Measurements from ENCODE around the gene CUL1. TPM values are rescaled to one million over a fixed set of nuclear protein-coding genes. Genes with fewer than 3 reads are reported as not detected.

Gene CUL1
- total RNA-seq, 1 donor from 2014 or later = 48.8 TPM

GRCh38 chr7:148807436-148807835, 108.7 kb downstream of the CUL1 start:
- DNase-seq = no peak

DNA sequence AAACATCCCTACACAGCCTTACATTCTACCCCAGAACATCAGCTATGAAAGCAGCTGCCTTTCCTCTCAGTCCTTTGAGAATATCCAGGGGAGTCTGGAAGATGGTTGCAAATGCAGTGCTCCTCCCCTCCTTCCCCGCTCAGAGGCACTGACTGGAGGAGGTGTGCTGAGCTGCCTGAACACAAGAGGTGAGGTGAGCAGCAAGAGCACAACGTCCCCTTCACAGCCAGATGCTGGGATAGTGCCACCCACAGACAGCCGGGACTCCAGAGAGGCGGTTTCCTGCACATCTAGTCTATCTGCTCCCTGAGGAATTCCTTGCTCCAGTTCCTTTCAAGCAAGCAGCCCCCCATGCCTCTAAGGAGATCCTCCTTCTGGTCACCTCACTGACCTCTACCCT, 111.2 kb downstream of the CUL1 start:
- DNase-seq = no peak

GRCh38 chr7:148811892-148812291, 113.2 kb downstream of the CUL1 start:
- no peak for DNase-seq

DNA sequence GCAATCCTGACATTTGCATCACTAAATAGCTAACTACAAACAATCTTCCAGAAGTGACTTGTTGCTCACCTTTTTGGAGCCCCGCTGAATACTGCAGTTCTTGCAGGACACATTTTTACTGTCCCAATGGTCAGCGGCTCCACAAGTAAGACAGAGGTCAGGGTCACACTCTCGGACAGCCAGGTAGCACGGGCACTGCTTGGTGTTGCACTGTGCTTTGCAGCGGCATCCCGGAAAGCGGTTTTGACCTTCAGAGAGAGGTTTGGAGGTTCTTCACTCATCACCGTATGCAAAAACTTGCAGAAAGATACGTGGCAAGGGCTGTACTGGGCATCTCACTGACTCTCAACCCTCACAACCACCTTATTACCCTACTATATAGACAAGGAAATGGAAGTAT, 115.2 kb downstream of the CUL1 start:
- no peak for DNase-seq

- no peak for DNase-seq
Observed at GRCh38 chr7:148814922-148815559, 116.3 kb downstream of the CUL1 start.

DNA sequence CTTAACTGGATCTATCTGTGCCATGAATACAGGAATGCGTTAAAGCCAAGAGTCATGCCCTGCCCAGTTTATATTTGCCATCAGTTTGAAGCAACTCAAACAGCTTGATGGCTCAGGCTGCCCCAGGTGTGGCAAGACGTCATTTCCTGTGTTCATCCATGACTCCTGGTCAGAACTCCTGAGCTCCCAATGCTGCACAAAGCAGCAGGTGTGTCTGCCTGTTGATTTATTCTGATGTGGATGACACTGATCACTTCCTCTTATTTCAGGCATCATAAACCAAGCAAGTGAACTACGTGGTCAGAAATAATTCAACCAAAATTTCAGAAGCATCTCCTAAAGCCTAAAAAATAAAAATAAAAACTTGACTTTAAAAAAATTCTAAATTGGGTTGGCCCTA, 116.9 kb downstream of the CUL1 start:
- DNase-seq = no peak

DNA sequence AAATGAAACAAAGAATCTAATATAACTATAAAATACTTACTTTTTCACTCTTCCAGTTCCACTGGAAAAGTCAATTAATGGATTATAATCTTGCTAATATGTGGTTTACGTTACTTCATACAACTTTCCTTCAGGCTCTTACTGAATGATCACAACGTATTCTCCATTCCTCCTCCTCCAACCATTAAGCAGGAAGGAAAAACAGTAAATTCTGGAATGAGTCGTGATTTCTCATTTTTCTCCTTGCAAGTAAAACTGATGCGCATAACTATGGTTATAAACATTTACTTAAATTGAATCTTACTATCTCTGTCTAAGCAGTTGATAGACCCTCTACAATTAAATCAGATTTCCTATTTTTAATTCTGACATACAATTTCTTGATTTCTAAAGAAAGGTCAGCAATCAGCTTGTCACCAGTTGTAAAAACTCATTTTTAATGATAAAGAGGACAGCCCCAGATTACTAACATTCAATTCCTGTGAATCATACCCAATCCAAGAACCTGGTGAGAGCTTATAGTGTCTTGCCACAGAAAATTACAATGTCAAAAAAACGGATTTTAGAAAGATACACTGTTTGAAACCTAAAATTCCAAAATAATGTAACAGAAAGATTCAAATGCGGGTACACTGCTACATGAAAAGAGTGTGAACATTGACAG, 121.1 kb downstream of the CUL1 start:
- peak; percentile 28 for DNase-seq

DNA sequence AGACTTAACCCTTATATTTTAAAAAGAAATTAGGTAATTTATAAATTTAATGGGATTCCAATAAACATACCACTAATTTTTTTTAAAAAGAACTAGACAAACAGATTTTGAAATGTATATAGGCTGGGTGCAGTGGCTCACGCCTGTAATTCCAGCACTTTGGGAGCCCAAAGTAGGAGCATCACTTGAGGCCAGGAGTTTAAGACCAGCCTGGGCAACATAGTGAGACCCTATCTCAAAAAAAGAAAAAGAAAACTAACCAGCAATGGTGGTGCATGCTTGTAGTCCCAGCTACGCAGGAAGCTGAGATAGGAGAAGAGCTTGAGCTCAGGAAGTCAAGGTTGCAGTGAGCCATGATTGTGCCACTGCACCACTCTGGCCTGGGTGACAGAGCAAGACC, 122.7 kb downstream of the CUL1 start:
- DNase-seq = no peak

DNA sequence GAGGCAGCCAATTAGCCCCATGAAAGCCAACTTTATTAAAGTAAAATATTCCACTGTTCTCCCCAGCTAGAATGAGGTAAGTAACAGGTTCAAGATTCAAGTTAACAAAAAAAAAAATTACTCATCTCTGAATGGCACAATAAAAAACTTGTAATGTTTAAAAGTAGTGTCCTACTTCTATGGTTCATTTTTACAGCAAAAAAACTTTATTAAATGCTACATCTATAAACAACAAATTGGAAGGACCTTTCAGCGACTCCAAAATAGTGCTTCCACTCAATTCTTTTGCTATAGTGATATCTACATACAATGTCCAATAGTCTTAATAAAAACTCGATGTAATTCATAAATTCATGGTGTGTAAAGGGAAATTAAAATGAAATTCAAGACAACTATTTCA, 126.2 kb downstream of the CUL1 start:
- no peak for DNase-seq

DNA sequence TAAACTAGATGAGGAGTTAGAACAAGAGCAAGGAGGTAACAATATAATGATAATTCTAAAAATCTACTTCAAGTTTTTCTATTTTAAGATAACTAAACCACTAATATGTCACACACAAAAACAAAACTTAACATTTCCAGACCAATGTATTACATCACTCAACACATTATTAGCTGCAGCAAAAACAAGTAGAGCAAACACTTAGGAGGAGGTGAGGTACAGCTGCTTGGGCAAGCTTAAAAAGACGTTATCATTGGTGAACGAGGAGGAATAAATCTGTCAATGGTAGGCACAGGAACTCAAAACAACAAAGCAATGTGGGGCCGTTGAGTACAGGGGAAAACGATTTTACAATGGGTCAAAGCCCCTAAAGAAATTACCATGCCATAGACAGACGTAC, 126.6 kb downstream of the CUL1 start:
- no peak for DNase-seq

- DNase-seq = no peak
Observed at GRCh38 chr7:148828965-148829364, 130.3 kb downstream of the CUL1 start.

- DNase-seq = no peak
Observed at GRCh38 chr7:148830897-148831692, 132.4 kb downstream of the CUL1 start.

- DNase-seq = no peak
Observed at GRCh38 chr7:148831782-148832181, 133.1 kb downstream of the CUL1 start.

GRCh38 chr7:148834605-148835004, 135.9 kb downstream of the CUL1 start:
- no peak for DNase-seq

DNA sequence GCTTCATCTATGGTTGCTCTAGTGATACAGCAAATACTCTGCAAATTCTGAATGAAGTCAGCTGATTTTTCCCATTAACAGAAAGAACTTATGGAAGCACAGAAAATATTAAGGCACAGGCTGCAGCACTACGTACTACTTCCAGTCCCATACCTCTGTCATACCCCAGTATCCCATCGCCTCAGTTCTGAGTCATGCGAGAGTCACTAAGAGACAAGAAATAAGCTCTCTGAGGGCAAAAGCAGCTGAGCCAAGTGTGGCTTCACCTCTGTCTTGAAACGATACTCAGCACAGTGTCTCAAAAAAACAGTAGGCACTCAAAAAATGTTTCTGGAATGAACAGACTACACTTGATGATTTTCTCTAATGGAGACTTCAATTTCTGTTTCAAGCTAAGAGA, 137.2 kb downstream of the CUL1 start:
- DNase-seq = no peak

DNA sequence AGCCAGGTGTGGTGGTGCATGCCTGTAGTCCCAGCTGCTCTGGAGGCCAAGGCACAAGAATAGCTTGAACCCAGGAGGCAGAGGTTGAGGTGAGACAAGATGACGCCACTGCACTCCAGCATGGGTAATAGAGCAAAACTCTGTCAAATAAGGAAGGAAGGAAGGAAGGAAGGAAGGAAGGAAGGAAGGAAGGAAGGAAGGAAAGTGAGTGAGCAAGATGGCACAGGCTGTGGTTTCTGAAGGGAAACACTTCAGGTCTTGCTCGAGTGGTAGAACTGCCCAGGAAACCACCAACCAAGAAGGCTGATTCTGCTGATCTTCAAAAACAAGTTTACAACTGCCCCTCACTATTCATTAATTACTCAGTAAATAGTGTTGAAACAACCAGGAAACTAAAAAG, 140.2 kb downstream of the CUL1 start:
- no peak for DNase-seq

- DNase-seq = peak; percentile 31
Observed at GRCh38 chr7:148847815-148848734, 149.4 kb downstream of the CUL1 start.

- no peak for DNase-seq
Observed at GRCh38 chr7:148849393-148850098, 150.8 kb downstream of the CUL1 start.

- no peak for DNase-seq
Observed at GRCh38 chr7:148850564-148850963, 151.9 kb downstream of the CUL1 start.
